HEK293 (cell line): Measurements from ENCODE around the gene TEKTIP1.
A peak's percentile ranks its signal among the peaks of the same experiment; 100 is the strongest.

ENCODE experiments used
- FEZF1 ChIP-seq: fragments of 450-650 bp; formaldehyde crosslinking; IDR thresholded peaks from 2 replicates; pipeline ENCODE4 v1.5.1; 2016; ENCODE audit warnings: missing biosample characterization, missing genetic modification characterization
- GLI4 ChIP-seq: fragments of 450-650 bp; formaldehyde crosslinking; IDR thresholded peaks from 2 replicates; pipeline ENCODE4 v1.5.1; 2016; ENCODE audit warnings: missing biosample characterization, missing genetic modification characterization
- HOXA7 ChIP-seq: sonication (generic); formaldehyde crosslinking; IDR thresholded peaks from 2 replicates; pipeline ENCODE4 v1.8.1; 2022; ENCODE audit warnings: missing genetic modification reagents, borderline replicate concordance
- KLF16 ChIP-seq: fragments of 450-650 bp; formaldehyde crosslinking; IDR thresholded peaks from 2 replicates; pipeline ENCODE4 v1.5.1; 2017; ENCODE audit warnings: missing biosample characterization, missing genetic modification characterization
- PRDM2 ChIP-seq: fragments of 450-650 bp; formaldehyde crosslinking; IDR thresholded peaks from 2 replicates; pipeline ENCODE4 v1.5.1; 2016; ENCODE audit warnings: missing biosample characterization, missing genetic modification characterization, borderline replicate concordance
- SALL2 ChIP-seq: fragments of 450-650 bp; formaldehyde crosslinking; IDR thresholded peaks from 2 replicates; pipeline ENCODE4 v1.5.0; 2017; ENCODE audit warnings: missing biosample characterization, mild to moderate bottlenecking, missing genetic modification characterization, borderline replicate concordance
- SETDB1 ChIP-seq: IDR thresholded peaks from one replicate; pipeline ENCODE4 v1.6.1; 2017; ENCODE audit warnings: mild to moderate bottlenecking, low read length, moderate library complexity, mixed read lengths; ENCODE audit not compliant: insufficient read length
- SP2 ChIP-seq: fragments of 450-650 bp; formaldehyde crosslinking; IDR thresholded peaks from 2 replicates; pipeline ENCODE4 v1.5.1; 2016; ENCODE audit warnings: missing biosample characterization, missing genetic modification characterization
- SP3 ChIP-seq: fragments of 450-650 bp; formaldehyde crosslinking; IDR thresholded peaks from 2 replicates; pipeline ENCODE4 v1.5.1; 2016; ENCODE audit warnings: missing biosample characterization, missing genetic modification characterization
- SP7 ChIP-seq: fragments of 450-650 bp; formaldehyde crosslinking; IDR thresholded peaks from 2 replicates; pipeline ENCODE4 v1.5.1; 2016; ENCODE audit warnings: missing biosample characterization, missing genetic modification characterization
- WT1 ChIP-seq: fragments of 450-650 bp; formaldehyde crosslinking; IDR thresholded peaks from 2 replicates; pipeline ENCODE4 v1.5.1; 2016; ENCODE audit warnings: missing biosample characterization, missing genetic modification characterization
- ZBTB17 ChIP-seq: fragments of 450-650 bp; formaldehyde crosslinking; IDR thresholded peaks from 2 replicates; pipeline ENCODE4 v1.5.1; 2016; ENCODE audit warnings: missing biosample characterization, missing genetic modification characterization
- ZFP37 ChIP-seq: fragments of 450-650 bp; formaldehyde crosslinking; IDR thresholded peaks from 2 replicates; pipeline ENCODE4 v1.5.1; 2016; ENCODE audit warnings: missing biosample characterization, missing genetic modification characterization
- ZNF132 ChIP-seq: fragments of 450-650 bp; formaldehyde crosslinking; IDR thresholded peaks from 2 replicates; pipeline ENCODE4 v1.5.1; 2017; ENCODE audit warnings: missing biosample characterization, missing genetic modification characterization, borderline replicate concordance
- ZNF223 ChIP-seq: fragments of 450-650 bp; formaldehyde crosslinking; IDR thresholded peaks from 2 replicates; pipeline ENCODE4 v1.5.1; 2016; ENCODE audit warnings: missing biosample characterization, missing genetic modification characterization
- ZNF23 ChIP-seq: fragments of 450-650 bp; formaldehyde crosslinking; IDR thresholded peaks from 2 replicates; pipeline ENCODE4 v1.5.1; 2016; ENCODE audit warnings: missing biosample characterization, missing genetic modification characterization, borderline replicate concordance
- ZNF302 ChIP-seq: fragments of 450-650 bp; formaldehyde crosslinking; IDR thresholded peaks from 2 replicates; pipeline ENCODE4 v1.5.1; 2016; ENCODE audit warnings: missing biosample characterization, missing genetic modification characterization, low read depth
- ZNF335 ChIP-seq: fragments of 450-650 bp; formaldehyde crosslinking; conservative IDR thresholded peaks from 2 replicates; pipeline ENCODE4 v1.5.1; 2016; ENCODE audit warnings: missing biosample characterization, missing genetic modification characterization
- ZNF394 ChIP-seq: fragments of 450-650 bp; formaldehyde crosslinking; IDR thresholded peaks from 2 replicates; pipeline ENCODE4 v1.5.1; 2016; ENCODE audit warnings: missing biosample characterization, missing genetic modification characterization, mild to moderate bottlenecking, moderate library complexity, borderline replicate concordance
- ZNF423 ChIP-seq: fragments of 450-650 bp; formaldehyde crosslinking; IDR thresholded peaks from 2 replicates; pipeline ENCODE4 v1.5.1; 2016; ENCODE audit warnings: missing biosample characterization, missing genetic modification characterization
- ZNF510 ChIP-seq: fragments of 450-650 bp; formaldehyde crosslinking; IDR thresholded peaks from 2 replicates; pipeline ENCODE4 v1.5.1; 2018; ENCODE audit warnings: mild to moderate bottlenecking, missing genetic modification characterization, missing biosample characterization; ENCODE audit not compliant: insufficient replicate concordance
- ZNF521 ChIP-seq: fragments of 450-650 bp; formaldehyde crosslinking; IDR thresholded peaks from 2 replicates; pipeline ENCODE4 v1.5.1; 2017; ENCODE audit warnings: missing biosample characterization, mild to moderate bottlenecking, missing genetic modification characterization
- ZNF548 ChIP-seq: fragments of 450-650 bp; formaldehyde crosslinking; IDR thresholded peaks from 2 replicates; pipeline ENCODE4 v1.5.1; 2016; ENCODE audit warnings: missing biosample characterization, missing genetic modification characterization
- ZNF549 ChIP-seq: fragments of 450-650 bp; IDR thresholded peaks from 2 replicates; pipeline ENCODE4 v1.5.1; 2018; ENCODE audit warnings: missing biosample characterization, missing genetic modification characterization, mild to moderate bottlenecking, inconsistent platforms, moderate library complexity
- ZNF555 ChIP-seq: fragments of 450-650 bp; formaldehyde crosslinking; conservative IDR thresholded peaks from 2 replicates; pipeline ENCODE4 v1.5.1; 2017; ENCODE audit warnings: missing biosample characterization, mild to moderate bottlenecking, missing genetic modification characterization, inconsistent platforms
- ZNF600 ChIP-seq: fragments of 450-650 bp; formaldehyde crosslinking; IDR thresholded peaks from 2 replicates; pipeline ENCODE4 v1.5.1; 2016; ENCODE audit warnings: missing biosample characterization, missing genetic modification characterization
- ZNF701 ChIP-seq: fragments of 450-650 bp; formaldehyde crosslinking; IDR thresholded peaks from 2 replicates; pipeline ENCODE4 v1.5.1; 2016; ENCODE audit warnings: missing biosample characterization, missing genetic modification characterization
- ZNF704 ChIP-seq: fragments of 450-650 bp; formaldehyde crosslinking; IDR thresholded peaks from 2 replicates; pipeline ENCODE4 v1.5.1; 2016; ENCODE audit warnings: missing biosample characterization, missing genetic modification characterization
- ZNF776 ChIP-seq: fragments of 450-650 bp; formaldehyde crosslinking; IDR thresholded peaks from 2 replicates; pipeline ENCODE4 v1.5.0; 2017; ENCODE audit warnings: missing biosample characterization, missing genetic modification characterization, borderline replicate concordance
- ZNF785 ChIP-seq: fragments of 450-650 bp; formaldehyde crosslinking; IDR thresholded peaks from 2 replicates; pipeline ENCODE4 v1.5.1; 2016; ENCODE audit warnings: missing biosample characterization, missing genetic modification characterization
- ZSCAN5A ChIP-seq: fragments of 450-650 bp; formaldehyde crosslinking; IDR thresholded peaks from 2 replicates; pipeline ENCODE4 v1.5.1; 2016; ENCODE audit warnings: missing biosample characterization, missing genetic modification characterization

The TEKTIP1 gene

GRCh38 chr19:3573162-3573857 lies 34.3 kb downstream of the TEKTIP1 start (continued):
- TF ChIP-seq PRDM2 (no peak), ZSCAN5A (tag by site-specific recombination) (peak; percentile 54; the same call in 1 of the 2 replicates), WT1 (no peak), ZNF335 (peak; percentile 48), ZNF701 (tag by site-specific recombination) (no peak), ZBTB17 (tag by site-specific recombination) (no peak), ZNF555 (tag by site-specific recombination) (no peak), ZNF510 (tag by site-specific recombination) (no peak), ZFP37 (tag by site-specific recombination) (no peak), SP3 (tag by site-specific recombination) (no peak), FEZF1 (tag by site-specific recombination) (no peak), ZNF704 (no peak), ZNF423 (peak; percentile 91), GLI4 (tag by site-specific recombination) (no peak), SP2 (tag by site-specific recombination) (no peak), ZNF394 (tag by site-specific recombination) (no peak), ZNF548 (tag by site-specific recombination) (no peak), ZNF302 (tag by site-specific recombination) (no peak), SP7 (tag by site-specific recombination) (0 out of 2 replicates have a peak, but pooled peaks have one; percentile 26), KLF16 (peak; percentile 8; the same call in 1 of the 2 replicates), ZNF776 (tag by site-specific recombination) (no peak), SETDB1 (no peak), ZNF23 (no peak), ZNF223 (tag by site-specific recombination) (no peak), ZNF600 (peak; percentile 78), SALL2 (tag by site-specific recombination) (no peak), ZNF549 (tag by site-specific recombination) (no peak), ZNF785 (tag by site-specific recombination) (no peak), ZNF521 (tag by site-specific recombination) (no peak), ZNF132 (tag by site-specific recombination) (no peak), HOXA7 (no peak)
